ENCODE data around the gene SSNA1.
"Not testable (repeated sequence)": the region's sequence is repeated elsewhere in the genome, so short reads cannot be mapped to it uniquely, and the experiment has no call there.

The SSNA1 gene

GRCh38 chr9:137234758-137235423 is 46.4 kb downstream of the SSNA1 start:
- DNase-seq: no peak

DNA sequence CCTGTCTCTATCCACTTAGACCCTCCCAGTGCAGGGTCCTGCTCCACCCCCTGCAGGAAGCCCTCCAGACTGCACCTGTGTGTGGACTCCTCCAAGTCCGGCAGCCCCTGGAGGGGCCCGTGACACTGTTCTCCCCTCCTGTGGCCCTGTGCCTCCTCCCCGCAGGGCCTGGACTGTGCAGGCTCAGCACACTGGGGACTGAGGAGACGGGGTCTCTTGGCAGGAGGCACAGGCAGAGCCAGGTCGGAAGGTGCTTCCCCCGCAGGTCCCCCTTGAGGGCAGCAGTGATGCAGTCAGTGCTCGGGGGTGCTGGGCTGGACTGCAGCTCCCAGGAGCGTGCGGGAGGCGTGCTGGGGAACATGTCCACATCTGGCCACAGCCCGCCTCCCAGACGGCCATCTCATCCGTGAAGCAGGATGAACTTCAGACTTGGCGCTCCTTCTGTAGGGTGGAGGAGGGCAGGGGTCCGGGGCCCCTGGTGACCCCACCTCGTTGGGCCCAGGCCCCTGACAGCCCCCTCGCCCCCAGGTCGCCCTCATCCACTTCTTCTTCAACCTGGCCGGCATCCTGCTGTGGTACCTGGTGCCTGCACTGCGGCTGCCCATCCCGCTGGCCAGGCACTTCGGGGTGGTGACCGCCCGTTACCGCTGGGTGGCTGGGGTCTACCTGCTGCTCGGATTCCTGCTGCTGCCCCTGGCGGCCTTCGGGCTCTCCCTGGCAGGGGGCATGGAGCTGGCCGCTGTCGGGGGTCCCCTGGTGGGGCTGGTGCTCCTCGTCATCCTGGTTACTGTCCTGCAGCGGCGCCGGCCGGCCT is 47.2 kb downstream of the SSNA1 start:
- DNase-seq: no peak

DNA sequence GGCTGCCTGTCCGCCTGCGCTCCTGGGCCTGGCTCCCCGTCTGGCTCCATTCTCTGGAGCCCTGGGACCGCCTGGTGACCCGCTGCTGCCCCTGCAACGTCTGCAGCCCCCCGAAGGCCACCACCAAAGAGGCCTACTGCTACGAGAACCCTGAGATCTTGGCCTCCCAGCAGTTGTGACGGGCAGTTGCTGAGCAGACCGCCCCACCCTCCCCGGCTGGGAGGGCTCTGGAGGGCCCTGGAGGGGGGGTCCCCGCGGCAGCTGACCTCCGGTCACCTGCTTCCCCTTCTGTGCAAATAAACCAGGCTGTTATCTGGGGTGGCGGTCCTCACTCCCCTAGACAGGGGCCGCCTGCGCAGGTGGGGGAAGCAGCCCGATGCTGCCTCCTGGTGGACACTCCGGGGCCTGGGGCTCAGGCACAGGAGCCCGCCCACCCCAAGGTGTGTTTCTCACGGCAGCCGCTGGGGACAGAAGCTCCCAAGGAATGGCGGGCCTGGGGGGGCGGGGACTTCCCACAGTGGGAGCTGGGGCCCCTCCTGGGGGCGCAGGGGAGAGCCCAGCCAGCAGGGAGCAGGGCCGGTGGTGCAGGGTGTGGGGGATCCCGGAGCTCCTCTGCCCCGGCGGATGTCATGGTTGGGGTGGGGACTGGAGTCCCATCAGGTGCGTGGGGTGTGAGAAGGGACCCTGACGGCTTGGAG is 47.9 kb downstream of the SSNA1 start:
- peak; percentile 35 for DNase-seq

- DNase-seq: peak; percentile 67
Measured at GRCh38 chr9:137236936-137237421, 48.5 kb downstream of the SSNA1 start.

DNA sequence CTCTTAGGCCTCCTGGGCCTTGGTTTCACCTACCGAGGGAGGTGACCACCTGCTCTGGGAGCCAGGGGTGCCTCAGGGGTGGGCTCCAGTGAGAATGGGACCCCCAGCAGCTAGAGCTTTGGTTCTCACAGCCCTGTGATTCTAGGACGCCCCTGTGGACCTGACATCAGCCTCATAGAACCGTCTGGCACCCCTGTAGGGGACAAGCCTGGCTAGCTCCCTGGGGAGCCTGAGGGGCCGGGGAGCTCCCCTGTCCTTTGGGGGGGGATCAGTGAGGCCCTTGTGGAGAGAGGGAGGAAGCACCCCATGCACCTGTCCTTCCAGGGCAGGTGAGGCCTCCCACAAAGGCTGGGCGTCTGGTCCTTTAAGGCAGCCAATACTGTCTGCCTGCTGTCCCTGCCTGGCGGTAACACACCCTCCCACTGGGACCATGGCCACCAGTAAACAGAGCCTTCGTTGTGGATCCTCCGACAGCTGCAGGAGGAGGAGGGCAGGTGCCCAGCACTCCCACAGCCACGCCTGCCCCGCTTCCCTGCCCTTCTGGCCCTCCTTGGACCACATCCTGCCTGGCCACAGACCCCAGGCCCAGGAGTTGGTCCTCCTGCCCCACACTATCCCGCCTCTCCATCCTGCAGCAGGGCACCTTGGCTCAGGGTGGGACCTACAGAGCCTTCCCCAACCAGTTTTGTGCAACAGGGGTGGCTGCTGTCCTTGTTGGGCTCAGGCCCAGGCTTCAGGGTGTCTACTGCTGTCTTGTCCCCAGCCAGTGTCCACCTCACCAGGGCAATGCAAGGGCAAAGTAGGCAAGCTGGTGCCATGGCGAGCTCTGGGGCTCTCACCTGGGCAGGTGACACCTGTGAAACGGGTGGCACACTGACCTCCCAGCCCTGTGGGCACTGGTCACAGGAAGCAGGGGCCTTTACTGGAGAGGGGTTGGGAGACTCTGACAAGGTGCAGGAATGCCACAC is 49.6 kb downstream of the SSNA1 start:
- no peak for DNase-seq

- not testable (repeated sequence) for DNase-seq
Measured at GRCh38 chr9:137239541-137240200, 51.2 kb downstream of the SSNA1 start.

All from GF-D8 (cell line).